Type B pancreatic cell (in vitro differentiated cells): ENCODE results near the gene PRG2. TPM values are rescaled to one million over a fixed set of nuclear protein-coding genes. Genes with fewer than 3 reads are reported as not detected.

Experiments used
- DNase-seq: peaks from one replicate; pipeline ENCODE4 v3.0.0; 2021; ENCODE audit warnings: mixed read lengths; ENCODE audit not compliant: unreplicated experiment; ENCODE audit errors: extremely low spot score
- H3K27ac Mint-ChIP-seq: 2 replicates; pipeline ENCODE4 v1.8.0; 2021; ENCODE audit warnings: mild to moderate bottlenecking, mixed read lengths
- H3K27me3 Mint-ChIP-seq: 2 replicates; pipeline ENCODE4 v1.8.0; 2021; ENCODE audit warnings: mixed read lengths
- H3K36me3 Mint-ChIP-seq: 2 replicates; pipeline ENCODE4 v1.8.0; 2021; ENCODE audit warnings: mixed read lengths
- H3K4me1 Mint-ChIP-seq: one replicate; pipeline ENCODE4 v1.8.0; 2021; ENCODE audit warnings: mixed read lengths; ENCODE audit not compliant: unreplicated experiment
- H3K4me3 Mint-ChIP-seq: 2 replicates; pipeline ENCODE4 v1.8.0; 2021; ENCODE audit warnings: mild to moderate bottlenecking, mixed read lengths
- H3K9me3 Mint-ChIP-seq: 2 replicates; pipeline ENCODE4 v1.8.0; 2021; ENCODE audit warnings: mixed read lengths
- total RNA-seq: library from RNA; stranded (reverse); gene quantifications from 2 replicates; pipeline ENCODE4 v1.2.1, GENCODE V29; 2021; ENCODE audit warnings: low replicate concordance
- TF ChIP-seq, protein P1 (sequence below): fragments of 200-600 bp; sonication (generic); conservative IDR thresholded peaks from 2 replicates; pipeline ENCODE4 v1.5.0; 2021; ENCODE audit warnings: antibody characterized with exemption, mild to moderate bottlenecking

The PRG2 gene
- total RNA-seq, 1 donor from 2014 or later, result not detected

DNA sequence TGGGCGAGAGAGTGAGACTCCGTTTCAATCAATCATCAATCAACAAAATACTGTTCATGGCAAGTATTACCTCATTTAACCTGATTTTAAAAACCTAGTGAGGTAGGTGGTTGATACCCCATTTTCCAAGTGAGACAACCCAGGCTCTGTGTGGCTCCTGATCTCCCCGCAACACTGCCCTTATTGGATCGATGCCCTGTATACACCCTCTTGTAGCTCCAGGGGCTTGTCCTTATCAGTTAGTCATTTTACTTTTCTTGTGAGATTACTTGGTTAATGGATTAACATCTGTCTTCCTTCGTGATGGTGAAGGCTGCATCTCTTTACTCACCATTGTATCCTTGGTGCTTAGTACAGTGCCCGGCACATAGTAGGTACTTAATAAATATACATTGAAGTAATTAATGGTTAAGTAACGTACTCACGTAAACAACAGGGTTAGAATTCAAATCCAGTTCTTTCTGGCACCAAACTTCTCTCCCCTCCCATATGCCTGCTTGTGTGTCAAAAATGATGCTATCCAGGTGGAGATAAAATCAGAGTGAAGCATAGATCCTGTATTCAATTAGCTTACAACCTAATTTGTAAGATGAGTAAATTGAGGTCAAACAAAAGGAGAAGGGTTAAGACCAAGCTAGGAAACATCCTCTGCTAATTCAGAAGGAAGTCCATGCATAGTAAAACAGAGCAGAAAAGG lies 1.8 kb upstream of the PRG2 start:
- no peak for DNase-seq
- no peak overlapping the region for H3K4me3 Mint-ChIP-seq
- no peaks in the 10 kb centered on the region for H3K4me1 Mint-ChIP-seq
- no peaks in the 10 kb centered on the region for H3K36me3 Mint-ChIP-seq
- H3K9me3 Mint-ChIP-seq, result no peaks in the 10 kb centered on the region
- peaks cover 38% of the 10 kb centered on the region for H3K27me3 Mint-ChIP-seq
- TF ChIP-seq, protein P1, sequence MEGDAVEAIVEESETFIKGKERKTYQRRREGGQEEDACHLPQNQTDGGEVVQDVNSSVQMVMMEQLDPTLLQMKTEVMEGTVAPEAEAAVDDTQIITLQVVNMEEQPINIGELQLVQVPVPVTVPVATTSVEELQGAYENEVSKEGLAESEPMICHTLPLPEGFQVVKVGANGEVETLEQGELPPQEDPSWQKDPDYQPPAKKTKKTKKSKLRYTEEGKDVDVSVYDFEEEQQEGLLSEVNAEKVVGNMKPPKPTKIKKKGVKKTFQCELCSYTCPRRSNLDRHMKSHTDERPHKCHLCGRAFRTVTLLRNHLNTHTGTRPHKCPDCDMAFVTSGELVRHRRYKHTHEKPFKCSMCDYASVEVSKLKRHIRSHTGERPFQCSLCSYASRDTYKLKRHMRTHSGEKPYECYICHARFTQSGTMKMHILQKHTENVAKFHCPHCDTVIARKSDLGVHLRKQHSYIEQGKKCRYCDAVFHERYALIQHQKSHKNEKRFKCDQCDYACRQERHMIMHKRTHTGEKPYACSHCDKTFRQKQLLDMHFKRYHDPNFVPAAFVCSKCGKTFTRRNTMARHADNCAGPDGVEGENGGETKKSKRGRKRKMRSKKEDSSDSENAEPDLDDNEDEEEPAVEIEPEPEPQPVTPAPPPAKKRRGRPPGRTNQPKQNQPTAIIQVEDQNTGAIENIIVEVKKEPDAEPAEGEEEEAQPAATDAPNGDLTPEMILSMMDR, result no peak
- no peak overlapping the region for H3K27ac Mint-ChIP-seq

DNA sequence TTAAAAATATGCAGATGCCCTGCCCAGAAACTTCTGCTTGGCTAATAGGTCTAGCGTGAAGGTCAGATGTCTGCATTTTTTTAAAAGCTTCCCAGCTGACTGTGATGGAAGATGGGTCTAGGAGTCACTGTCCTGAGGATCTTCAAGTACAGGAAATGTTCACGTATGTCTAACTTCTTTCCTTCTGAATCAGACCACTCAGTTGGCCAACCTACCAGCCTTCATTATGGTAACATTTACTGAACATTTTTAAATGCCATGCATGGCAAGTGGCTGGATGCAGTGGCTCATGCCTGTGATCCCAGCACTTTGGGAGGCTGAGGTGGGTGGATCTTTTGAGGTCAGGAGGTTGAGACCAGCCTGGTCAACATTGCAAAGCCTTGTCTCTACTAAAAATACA lies 1.1 kb upstream of the PRG2 start:
- Mint-ChIP-seq H3K27ac (no peak overlapping the region), H3K27me3 (peaks cover 39% of the 10 kb centered on the region), H3K4me3 (no peak overlapping the region), H3K4me1 (no peaks in the 10 kb centered on the region), H3K9me3 (no peaks in the 10 kb centered on the region), H3K36me3 (no peaks in the 10 kb centered on the region)
- TF ChIP-seq, protein P1, result no peak
- DNase-seq, result no peak

DNA sequence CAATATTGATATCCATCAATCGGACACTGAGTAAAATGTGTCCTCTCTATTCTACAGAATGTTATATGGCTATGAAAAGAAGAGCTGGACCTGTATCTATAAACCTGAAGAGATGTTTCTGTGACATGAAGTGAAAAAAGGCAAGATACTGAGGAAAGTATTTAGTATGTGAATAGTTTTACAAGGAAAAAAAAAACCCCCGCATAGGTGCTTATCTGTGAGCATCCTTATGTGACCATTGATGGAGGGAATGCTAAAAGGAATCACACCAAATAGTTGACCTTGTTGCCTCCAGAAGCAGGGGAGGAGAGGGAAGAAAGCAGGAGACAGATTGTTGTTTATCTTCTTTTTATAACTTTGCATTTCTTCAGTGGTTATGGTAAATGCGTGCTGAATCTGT lies 661 bp upstream of the PRG2 start:
- no peak overlapping the region for H3K27ac Mint-ChIP-seq
- no peaks in the 10 kb centered on the region for H3K4me1 Mint-ChIP-seq
- TF ChIP-seq, protein P1, result no peak
- H3K36me3 Mint-ChIP-seq, result no peaks in the 10 kb centered on the region
- peaks cover 43% of the 10 kb centered on the region for H3K27me3 Mint-ChIP-seq
- no peak overlapping the region for H3K4me3 Mint-ChIP-seq
- no peaks in the 10 kb centered on the region for H3K9me3 Mint-ChIP-seq
- DNase-seq, result no peak

DNA sequence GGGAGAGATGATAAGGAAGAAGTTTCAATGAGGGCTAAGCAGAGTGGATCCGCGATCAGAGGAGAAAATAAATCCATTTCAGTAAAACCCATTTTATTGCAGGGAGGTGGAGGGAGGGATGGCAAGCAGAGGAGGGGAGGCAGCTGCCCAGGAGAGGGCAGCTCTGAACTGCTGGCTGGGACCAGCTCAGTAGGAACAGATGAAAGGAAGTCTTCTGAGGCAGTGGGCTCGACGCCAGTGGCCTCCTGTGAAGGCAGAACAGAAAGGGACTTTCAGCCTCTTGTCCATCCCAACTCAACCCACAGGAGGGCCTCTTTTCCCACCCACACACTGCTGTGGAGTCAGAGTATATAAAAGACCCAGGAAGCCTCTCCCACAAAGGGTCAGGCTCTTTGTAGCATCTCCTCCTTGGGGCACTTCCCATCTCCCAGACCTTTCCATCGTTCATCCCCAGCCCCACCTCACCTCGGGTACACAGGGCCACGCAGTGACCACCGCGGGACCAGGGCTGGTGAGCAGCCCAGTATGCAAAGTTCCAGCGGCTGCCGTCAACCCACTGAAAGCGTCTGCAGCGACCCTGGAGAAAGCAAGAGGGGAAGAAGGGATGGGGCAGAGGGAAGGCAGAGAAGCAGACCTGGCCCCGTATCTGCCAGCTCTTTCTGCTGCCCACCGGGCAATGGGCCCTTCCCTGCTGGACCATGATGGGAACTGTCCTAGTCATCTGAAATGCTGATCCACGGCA lies 3.0 kb downstream of the PRG2 start:
- H3K9me3 Mint-ChIP-seq, result no peaks in the 10 kb centered on the region
- no peaks in the 10 kb centered on the region for H3K36me3 Mint-ChIP-seq
- no peak overlapping the region for H3K27ac Mint-ChIP-seq
- DNase-seq, result no peak
- no peaks in the 10 kb centered on the region for H3K4me1 Mint-ChIP-seq
- H3K4me3 Mint-ChIP-seq, result no peak overlapping the region
- TF ChIP-seq, protein P1, result no peak
- peaks cover 51% of the 10 kb centered on the region for H3K27me3 Mint-ChIP-seq

DNA sequence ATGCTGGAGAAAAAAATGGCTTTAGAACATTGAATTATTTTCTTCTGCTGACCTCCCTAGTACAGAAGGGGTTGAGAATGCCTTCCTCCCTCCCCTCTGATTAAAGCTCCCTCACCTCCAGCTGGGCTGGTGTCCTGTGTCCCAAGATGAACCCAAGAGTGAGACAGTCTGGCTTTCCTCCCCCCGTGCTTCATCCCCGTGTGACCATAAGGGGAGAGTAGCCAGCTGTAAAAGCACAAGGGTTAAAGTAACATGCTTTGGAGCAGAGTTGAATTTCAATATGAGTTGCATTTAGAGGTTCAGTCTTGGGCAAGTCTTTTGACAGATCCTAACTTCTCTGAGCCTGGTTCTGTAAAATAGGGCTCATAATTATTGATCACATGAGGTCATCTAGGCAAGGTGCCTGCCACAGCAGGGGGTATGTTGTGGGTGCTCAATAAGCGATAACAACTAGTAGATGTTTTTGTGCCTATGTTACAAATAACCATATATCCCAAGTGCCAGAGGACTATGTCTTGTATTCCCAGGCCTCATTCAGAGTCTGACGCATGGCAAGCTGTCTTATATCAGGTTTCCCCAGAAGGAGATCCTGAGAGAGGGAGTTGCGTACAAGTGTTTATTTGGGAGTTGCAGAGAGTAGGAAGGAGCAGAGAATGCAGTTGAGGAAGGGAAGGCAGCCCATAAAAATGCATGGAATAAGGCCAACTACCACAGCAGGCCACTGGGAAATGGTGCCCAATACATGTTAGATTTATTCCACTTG lies 4.1 kb downstream of the PRG2 start:
- Mint-ChIP-seq H3K9me3 (no peaks in the 10 kb centered on the region), H3K4me3 (no peak overlapping the region), H3K27me3 (peaks cover 52% of the 10 kb centered on the region), H3K27ac (no peak overlapping the region), H3K4me1 (no peaks in the 10 kb centered on the region), H3K36me3 (no peaks in the 10 kb centered on the region)
- DNase-seq, result no peak
- TF ChIP-seq, protein P1, result no peak
